IPS-NIHi7 (cell line): Measurements from ENCODE around the gene LRRC7.
"Not testable (repeated sequence)": the region's sequence is repeated elsewhere in the genome, so short reads cannot be mapped to it uniquely, and the experiment has no call there.

ENCODE experiments used
- DNase-seq: peaks from one replicate; pipeline ENCODE4 v3.0.0; 2012; ENCODE audit warnings: mixed read lengths; ENCODE audit errors: extremely low spot score

LRRC7 gene

DNA sequence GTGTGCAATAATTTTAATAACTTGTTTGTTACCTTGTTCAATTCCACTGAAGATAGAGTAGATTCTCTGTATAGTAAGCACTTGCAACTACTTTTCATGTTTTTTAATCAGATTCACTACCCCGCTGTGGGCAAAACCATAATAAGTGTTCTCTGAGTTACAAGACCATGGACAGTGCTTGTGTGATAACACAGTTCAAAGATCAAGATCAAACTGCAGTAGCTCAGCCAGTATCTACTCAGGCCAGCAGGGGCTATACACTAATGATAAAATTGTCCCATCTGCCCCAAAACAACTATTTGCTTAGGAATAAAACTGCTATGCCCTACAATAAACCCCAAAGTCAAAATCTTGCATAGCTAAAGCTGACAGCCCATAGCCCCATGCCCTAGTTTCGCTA lies 129.6 kb downstream of the LRRC7 start:
- no peak for DNase-seq

DNA sequence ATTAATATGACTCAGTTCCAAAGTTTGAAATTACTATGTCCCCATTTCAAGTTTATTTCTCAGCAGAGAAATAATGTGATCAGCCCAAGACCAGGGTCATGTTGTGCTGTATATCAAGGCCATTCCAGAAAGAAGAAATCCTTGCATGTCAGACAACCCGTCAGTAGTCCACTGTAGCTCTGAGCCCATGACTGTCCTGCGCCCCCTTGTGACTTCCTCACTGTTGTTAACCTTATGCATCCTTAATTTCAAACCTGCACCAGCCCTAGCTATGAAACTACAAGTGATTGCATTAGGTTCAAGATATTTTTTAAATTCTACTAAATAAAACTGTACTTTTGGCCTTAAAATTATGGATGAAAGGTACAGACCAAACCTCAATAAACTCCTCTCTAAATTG lies 133.0 kb downstream of the LRRC7 start:
- DNase-seq, result peak; percentile 41

DNA sequence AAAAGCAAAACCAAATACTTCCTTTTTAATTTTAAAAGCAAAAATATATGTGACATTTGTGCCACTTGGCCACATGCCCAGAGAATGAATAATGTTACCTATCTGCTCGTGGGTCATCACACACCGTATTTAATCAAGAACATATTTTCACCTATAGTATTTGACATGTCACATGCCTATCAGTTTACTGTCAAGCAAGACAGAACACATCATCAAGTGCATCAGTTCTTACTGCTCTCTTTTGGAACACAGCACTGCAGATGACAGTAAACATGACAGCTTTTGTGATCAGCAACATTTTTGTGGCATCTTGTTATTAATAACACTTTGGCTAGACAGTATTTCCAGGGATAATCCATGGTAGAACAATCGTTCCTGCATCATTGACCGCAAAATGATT lies 134.4 kb downstream of the LRRC7 start:
- no peak for DNase-seq

- no peak for DNase-seq
Measured at GRCh38 chr1:69706473-69706872, 138.8 kb downstream of the LRRC7 start.

DNA sequence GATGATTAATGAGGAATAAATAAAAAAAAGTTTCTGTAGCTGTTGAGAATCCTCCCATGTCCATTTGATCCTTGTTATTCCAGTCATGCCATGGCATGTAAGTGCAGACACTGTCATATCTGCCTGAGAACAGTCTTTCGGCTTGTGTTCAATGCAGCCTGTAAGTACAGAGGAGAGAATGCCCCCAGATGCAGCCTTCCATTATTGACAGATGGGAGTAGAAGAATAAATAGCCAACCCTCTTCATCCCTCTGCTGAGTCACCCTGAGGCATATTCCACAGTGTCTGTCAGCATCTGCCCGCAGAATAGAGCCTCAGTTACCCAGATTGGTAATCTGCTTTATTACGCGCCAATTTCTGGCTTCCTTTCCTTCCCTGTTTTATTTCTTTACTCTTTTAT lies 139.4 kb downstream of the LRRC7 start:
- DNase-seq, result no peak

- no peak for DNase-seq
Measured at GRCh38 chr1:69710484-69711189, 142.9 kb downstream of the LRRC7 start.

GRCh38 chr1:69711190-69711930 lies 143.6 kb downstream of the LRRC7 start:
- no peak for DNase-seq

DNA sequence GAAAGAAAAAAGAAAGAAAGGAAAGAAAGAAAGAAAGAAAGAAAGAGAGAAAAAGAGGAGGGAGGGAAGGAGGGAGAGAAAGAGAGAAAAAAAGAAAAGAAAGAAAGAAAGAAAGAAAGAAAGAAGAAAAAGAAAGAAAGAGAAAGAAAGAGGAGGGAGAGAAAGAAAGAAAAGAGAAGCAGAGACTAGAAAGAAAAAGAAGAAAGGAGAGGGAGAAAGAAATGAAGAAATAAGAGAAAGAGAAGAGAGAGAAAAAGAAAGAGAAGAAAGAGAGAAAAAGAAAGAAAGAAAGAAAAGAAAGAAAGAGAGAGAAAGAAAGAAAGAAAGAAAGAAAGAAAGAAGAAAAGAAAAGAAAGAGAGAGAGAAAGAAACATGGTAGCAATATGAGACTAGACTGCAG lies 150.1 kb downstream of the LRRC7 start:
- not testable (repeated sequence) for DNase-seq

GRCh38 chr1:69728206-69728605 lies 160.5 kb downstream of the LRRC7 start:
- no peak for DNase-seq

DNA sequence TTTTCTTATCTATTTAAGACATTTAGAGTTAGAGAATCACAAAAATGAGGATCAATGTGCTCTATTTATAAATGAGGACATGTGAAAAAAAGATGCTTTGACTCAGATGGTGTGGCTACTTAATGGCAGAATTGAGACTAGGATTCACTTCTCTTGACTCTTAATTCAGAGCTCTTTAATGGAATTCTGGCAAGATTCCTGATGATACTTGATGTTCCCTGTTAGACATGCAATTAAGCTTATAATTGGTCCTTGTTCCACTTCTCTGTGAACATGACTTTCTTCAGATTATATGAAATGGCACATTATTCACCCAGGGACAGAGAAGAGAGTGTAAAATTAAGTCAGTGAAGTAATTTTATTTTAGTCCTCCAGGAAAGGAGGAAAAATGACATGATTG lies 165.3 kb downstream of the LRRC7 start:
- no peak for DNase-seq

DNA sequence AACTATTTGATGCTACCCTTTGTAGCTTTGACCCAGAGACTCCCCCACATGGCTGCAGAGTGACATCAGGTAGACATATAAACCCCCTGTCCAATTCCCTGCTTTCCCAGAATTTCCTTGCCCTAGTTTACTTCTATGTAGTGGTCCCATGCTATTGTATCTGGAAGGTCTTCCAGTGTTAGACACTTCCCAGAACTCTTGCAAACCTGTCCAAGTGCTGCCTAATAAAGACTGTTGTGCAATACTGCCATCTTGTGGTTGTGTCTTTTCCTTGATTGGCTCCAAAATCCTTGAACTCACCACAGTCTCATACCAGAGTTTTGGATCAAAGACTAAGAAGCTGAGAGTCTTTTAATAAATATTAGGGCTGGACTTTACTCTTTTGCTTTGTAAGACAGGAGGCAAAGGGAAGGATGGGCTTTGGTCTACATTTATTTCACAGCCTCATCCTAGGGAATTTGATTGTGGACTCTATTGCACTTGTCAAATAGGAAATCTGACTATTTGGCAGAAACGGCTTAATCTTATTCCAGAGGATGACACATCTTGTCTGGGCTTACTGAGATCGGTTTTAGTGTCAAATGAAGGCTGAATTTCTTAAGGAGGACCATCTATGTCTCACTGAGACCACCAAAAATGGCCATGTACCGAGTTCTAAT lies 169.9 kb downstream of the LRRC7 start:
- peak; percentile 55 for DNase-seq

DNA sequence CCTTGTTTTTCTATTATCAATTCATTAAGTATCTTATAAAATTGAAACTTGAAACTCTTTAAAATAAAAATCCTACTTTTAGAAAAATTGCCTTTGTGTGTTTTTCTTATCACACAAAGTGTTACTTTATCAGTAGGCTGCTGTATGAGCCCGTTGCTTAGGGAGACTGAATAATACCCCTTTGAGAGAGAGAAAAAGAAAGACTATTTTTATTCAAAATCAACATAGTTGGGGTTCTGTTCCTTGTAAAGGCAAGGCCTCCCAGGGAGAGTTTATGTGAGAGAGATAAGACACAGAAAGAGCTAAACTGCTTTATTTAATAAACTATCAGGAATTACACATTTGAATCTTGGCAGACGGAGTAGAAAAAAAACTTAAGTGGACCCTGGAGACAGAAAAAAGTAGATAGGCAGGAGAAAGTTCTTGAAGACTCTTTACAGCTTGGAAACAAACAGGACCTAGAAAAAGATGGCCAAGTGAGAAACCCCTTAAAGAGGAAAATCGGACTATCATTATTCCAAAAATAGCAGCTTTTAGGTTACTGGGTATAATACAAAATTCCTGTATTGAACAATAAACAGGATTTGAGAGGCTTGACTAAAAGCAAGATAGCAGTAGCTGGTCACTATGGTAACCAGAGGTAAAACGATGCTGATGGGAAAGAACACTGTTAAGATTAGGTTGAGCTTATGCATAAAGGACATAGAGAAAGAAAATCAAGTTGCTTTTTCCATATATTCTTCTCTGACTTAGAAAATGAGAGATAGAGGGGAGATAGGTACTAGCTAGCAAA lies 170.9 kb downstream of the LRRC7 start:
- no peak for DNase-seq

DNA sequence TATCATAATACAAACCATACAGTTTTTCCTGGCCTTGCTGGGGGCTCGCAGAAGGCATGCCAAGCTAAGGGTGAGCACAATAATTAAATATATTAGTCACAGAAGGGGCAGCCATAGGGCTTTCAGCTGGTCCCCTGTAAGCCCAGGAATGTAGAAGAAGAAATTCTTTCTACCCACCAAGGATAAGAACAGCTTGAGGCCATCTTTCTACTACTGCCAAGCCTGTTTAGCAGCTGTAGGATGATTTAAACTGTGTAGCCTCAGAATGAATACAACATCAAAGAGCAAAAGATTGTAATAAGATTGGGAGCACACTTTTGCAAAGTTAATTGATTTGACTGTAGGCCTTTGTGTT lies 171.5 kb downstream of the LRRC7 start:
- no peak for DNase-seq

DNA sequence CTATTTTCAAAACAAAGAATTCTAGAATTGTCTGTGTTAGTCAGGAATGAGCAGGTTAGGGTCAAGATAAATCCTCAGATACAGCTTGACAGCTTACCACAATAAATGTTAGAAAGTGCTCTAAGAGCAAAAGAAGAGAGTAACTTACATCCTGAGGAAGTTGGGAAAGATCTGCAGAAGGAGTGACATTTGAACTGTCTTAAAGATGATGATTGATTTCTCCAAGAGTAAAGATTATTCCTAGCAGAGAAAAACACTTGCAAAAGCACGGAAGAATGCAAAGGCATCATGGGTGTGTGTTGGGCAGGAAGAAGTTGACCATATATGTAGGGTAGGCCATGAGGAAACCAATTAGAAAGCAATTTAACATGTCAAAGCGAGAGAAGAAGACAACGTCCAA lies 175.4 kb downstream of the LRRC7 start:
- no peak for DNase-seq

- no peak for DNase-seq
Measured at GRCh38 chr1:69744381-69744780, 176.7 kb downstream of the LRRC7 start.

- no peak for DNase-seq
Measured at GRCh38 chr1:69747207-69747606, 179.5 kb downstream of the LRRC7 start.

- no peak for DNase-seq
Measured at GRCh38 chr1:69750638-69751037, 182.9 kb downstream of the LRRC7 start.

GRCh38 chr1:69752831-69753230 lies 185.1 kb downstream of the LRRC7 start:
- DNase-seq, result no peak

GRCh38 chr1:69754521-69754920 lies 186.8 kb downstream of the LRRC7 start:
- DNase-seq, result no peak

- no peak for DNase-seq
Measured at GRCh38 chr1:69755647-69756046, 187.9 kb downstream of the LRRC7 start.

DNA sequence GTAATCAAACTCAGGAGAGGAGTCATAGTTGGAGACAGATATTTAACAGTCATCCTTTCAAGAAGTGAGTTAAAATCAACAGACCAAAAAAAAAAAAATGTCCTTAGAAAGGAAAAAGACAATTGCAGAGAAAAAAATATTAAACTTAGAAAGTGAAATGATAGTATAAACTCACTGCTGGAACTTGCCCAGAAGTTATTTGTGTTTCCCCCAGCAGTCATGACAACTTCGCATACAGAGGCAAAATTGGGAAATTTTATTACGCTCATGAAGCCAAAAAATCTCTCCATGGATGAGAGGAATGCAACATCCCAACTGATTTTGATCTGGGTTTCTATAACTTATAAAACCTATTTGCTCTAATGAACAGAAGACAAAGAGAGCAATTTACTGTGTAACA lies 198.2 kb downstream of the LRRC7 start:
- DNase-seq, result no peak
